C4-2B (cell line): ENCODE data around the gene MOAP1.
"Not testable (repeated sequence)": the region's sequence is repeated elsewhere in the genome, so short reads cannot be mapped to it uniquely, and the experiment has no call there.

ENCODE experiments used
- H3K27ac ChIP-seq: fragments of 450-650 bp; 2 replicates; pipeline ENCODE4 v1.5.1; 2017
- CTCF ChIP-seq: fragments of 450-650 bp; conservative IDR thresholded peaks from 2 replicates; pipeline ENCODE4 v1.5.1; 2017; ENCODE audit warnings: mild to moderate bottlenecking
- ZFX ChIP-seq: fragments of 450-650 bp; IDR thresholded peaks from 2 replicates; pipeline ENCODE4 v1.6.1; 2017

Gene MOAP1

GRCh38 chr14:93183596-93184317, 940 bp downstream of the MOAP1 start:
- H3K27ac ChIP-seq: peak overlapping the region; percentile 95
- TF ChIP-seq CTCF: no peak
- no peak for TF ChIP-seq ZFX

- H3K27ac ChIP-seq: no peak overlapping the region
- TF ChIP-seq CTCF (no peak), ZFX (no peak)
Observed at GRCh38 chr14:93175492-93175891, 9.2 kb downstream of the MOAP1 start.

- not testable (repeated sequence) for H3K27ac ChIP-seq
Observed at GRCh38 chr14:93174731-93175130, 10.0 kb downstream of the MOAP1 start.

- TF ChIP-seq ZFX (no peak), CTCF (no peak)
- no peak overlapping the region for H3K27ac ChIP-seq
Observed at GRCh38 chr14:93173943-93174395, 10.7 kb downstream of the MOAP1 start.

GRCh38 chr14:93171376-93171775, 13.3 kb downstream of the MOAP1 start:
- no peak overlapping the region for H3K27ac ChIP-seq
- TF ChIP-seq CTCF (no peak), ZFX (no peak)

GRCh38 chr14:93170141-93170540, 14.6 kb downstream of the MOAP1 start:
- H3K27ac ChIP-seq: not testable (repeated sequence)

- not testable (repeated sequence) for H3K27ac ChIP-seq
Observed at GRCh38 chr14:93169619-93170018, 15.1 kb downstream of the MOAP1 start.

- H3K27ac ChIP-seq: not testable (repeated sequence)
Observed at GRCh38 chr14:93168610-93169009, 16.1 kb downstream of the MOAP1 start.

GRCh38 chr14:93165271-93166265, 19.1 kb downstream of the MOAP1 start:
- H3K27ac ChIP-seq: not testable (repeated sequence)

- no peak for TF ChIP-seq ZFX
- no peak for TF ChIP-seq CTCF
- no peak overlapping the region for H3K27ac ChIP-seq
Observed at GRCh38 chr14:93163564-93163963, 21.1 kb downstream of the MOAP1 start.
